ENCODE measurements around the gene ANGPT4. TPM values are rescaled to one million over a fixed set of nuclear protein-coding genes. Genes with fewer than 3 reads are reported as not detected.

ANGPT4 gene
- total RNA-seq, 1 experiment from 2014 or later, result 0.20 TPM

DNA sequence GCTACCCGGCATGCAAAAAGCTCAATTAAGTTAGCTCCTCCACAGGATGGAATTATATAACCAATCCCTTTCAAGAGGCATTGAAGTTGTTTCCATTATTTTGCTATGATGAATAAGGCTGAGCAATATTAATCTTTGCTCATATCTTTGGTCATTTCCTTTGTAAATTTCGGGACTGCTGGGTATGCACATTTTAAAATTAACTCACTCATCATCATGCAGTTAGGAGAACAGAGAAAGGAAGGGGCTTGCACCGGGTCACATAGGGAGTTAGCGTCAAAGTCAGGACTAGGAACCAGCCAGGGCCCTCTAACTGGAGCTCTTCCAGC lies 83.0 kb downstream of the ANGPT4 start (continued):
- TF ChIP-seq GTF2I (CRISPR knock-in tag; conservative IDR thresholded peaks at IDR 0.05) (no peak), ZNF281 (CRISPR knock-in tag; IDR thresholded peaks at IDR 0.05) (no peak), CREM (CRISPR knock-in tag; IDR thresholded peaks at IDR 0.05) (no peak), CBFB (CRISPR knock-in tag; IDR thresholded peaks at IDR 0.05; ENCODE audit: low read depth) (no peak), E2F1 (CRISPR knock-in tag; IDR thresholded peaks at IDR 0.05) (no peak), USF1 (CRISPR knock-in tag; IDR thresholded peaks at IDR 0.05) (no peak)
- TF ChIP-seq, protein P1, sequence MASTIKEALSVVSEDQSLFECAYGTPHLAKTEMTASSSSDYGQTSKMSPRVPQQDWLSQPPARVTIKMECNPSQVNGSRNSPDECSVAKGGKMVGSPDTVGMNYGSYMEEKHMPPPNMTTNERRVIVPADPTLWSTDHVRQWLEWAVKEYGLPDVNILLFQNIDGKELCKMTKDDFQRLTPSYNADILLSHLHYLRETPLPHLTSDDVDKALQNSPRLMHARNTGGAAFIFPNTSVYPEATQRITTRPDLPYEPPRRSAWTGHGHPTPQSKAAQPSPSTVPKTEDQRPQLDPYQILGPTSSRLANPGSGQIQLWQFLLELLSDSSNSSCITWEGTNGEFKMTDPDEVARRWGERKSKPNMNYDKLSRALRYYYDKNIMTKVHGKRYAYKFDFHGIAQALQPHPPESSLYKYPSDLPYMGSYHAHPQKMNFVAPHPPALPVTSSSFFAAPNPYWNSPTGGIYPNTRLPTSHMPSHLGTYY (CRISPR knock-in tag; IDR thresholded peaks at IDR 0.05), result no peak

GRCh38 chr20:831956-832355 lies 84.2 kb downstream of the ANGPT4 start:
- Mint-ChIP-seq H3K4me1 (peaks cover 12% of the 10 kb centered on the region), H3K36me3 (no peaks in the 10 kb centered on the region), H3K9me3 (no peaks in the 10 kb centered on the region), H3K27me3 (ENCODE audit: low read depth) (peaks cover 16% of the 10 kb centered on the region), H3K4me3 (no peak overlapping the region), H3K27ac (no peak overlapping the region)
- ChIA-PET POLR2A (interaction anchor here (0.9 kb wide), 1 partner anchor 16 kb away, joined by 7 read pairs; no protein-coding TSS in a partner anchor), CTCF (interaction anchor here (1.1 to 4.5 kb wide), 3 partner anchors 8 to 141 kb away, joined by 3 to 30 read pairs (median 3); no protein-coding TSS in a partner anchor)
- ATAC-seq (no peak), DNase-seq (ENCODE audit: low spot score) (no peak)
- TF ChIP-seq IRF2 (CRISPR knock-in tag; IDR thresholded peaks at IDR 0.05; ENCODE audit: borderline replicate concordance, low read depth), result no peak
- TF ChIP-seq JAZF1 (CRISPR knock-in tag; IDR thresholded peaks at IDR 0.05), result no peak
- TF ChIP-seq, protein P2, sequence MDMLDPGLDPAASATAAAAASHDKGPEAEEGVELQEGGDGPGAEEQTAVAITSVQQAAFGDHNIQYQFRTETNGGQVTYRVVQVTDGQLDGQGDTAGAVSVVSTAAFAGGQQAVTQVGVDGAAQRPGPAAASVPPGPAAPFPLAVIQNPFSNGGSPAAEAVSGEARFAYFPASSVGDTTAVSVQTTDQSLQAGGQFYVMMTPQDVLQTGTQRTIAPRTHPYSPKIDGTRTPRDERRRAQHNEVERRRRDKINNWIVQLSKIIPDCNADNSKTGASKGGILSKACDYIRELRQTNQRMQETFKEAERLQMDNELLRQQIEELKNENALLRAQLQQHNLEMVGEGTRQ (CRISPR knock-in tag; IDR thresholded peaks at IDR 0.05), result no peak
- TF ChIP-seq GRHL2 (CRISPR knock-in tag; IDR thresholded peaks at IDR 0.05; ENCODE audit: insufficient replicate concordance, severe bottlenecking), result no peak
- no peak for TF ChIP-seq RORB (CRISPR knock-in tag; IDR thresholded peaks at IDR 0.05)
- TF ChIP-seq TEAD1 (CRISPR knock-in tag; IDR thresholded peaks at IDR 0.05), result no peak
- TF ChIP-seq TCF7 (CRISPR knock-in tag; IDR thresholded peaks at IDR 0.05; ENCODE audit: low read depth), result no peak
- TF ChIP-seq TP53 (CRISPR knock-in tag; IDR thresholded peaks at IDR 0.05), result no peak
- no peak for TF ChIP-seq E2F5 (CRISPR knock-in tag; IDR thresholded peaks at IDR 0.05)

- ATAC-seq (no peak), DNase-seq (ENCODE audit: low spot score) (no peak)
- no peak overlapping the region for H3K4me3 Mint-ChIP-seq
- TF ChIP-seq ELF4 (CRISPR knock-in tag; IDR thresholded peaks at IDR 0.05; ENCODE audit: low read depth) (no peak), ZNF281 (CRISPR knock-in tag; IDR thresholded peaks at IDR 0.05) (no peak), TEAD4 (CRISPR knock-in tag; IDR thresholded peaks at IDR 0.05) (no peak)
- H3K27ac Mint-ChIP-seq, result no peak overlapping the region
- H3K9me3 Mint-ChIP-seq, result no peaks in the 10 kb centered on the region
- H3K4me1 Mint-ChIP-seq, result peaks cover 19% of the 10 kb centered on the region
- POLR2A ChIA-PET, result interaction anchor here (0.9 kb wide), 1 partner anchor 17 kb away, joined by 7 read pairs; no protein-coding TSS in a partner anchor
- CTCF ChIA-PET, result interaction anchor here (4.5 kb wide), 1 partner anchor 12 kb away, joined by 30 read pairs; no protein-coding TSS in a partner anchor
- H3K36me3 Mint-ChIP-seq, result no peaks in the 10 kb centered on the region
- peaks cover 16% of the 10 kb centered on the region for H3K27me3 Mint-ChIP-seq (ENCODE audit: low read depth)
Measured at GRCh38 chr20:831251-831650, 84.9 kb downstream of the ANGPT4 start.

Measured in WTC11 (cell line).